ENCODE measurements around the gene CENPB. TPM values are rescaled to one million over a fixed set of nuclear protein-coding genes. Genes with fewer than 3 reads are reported as not detected.

CENPB gene
- total and polyA plus RNA-seq, 4 donors, result 4.5 to 32.4 (median 25.4) TPM

- Histone ChIP-seq H3K27me3 (ENCODE audit: control insufficient read depth in 4 of 4, insufficient read depth in 4 of 4, low read length in 3 of 4) (no peaks in the 10 kb centered on the region), H3K9ac (ENCODE audit: low read depth in 1 of 2, low read length in 2 of 2) (no peak overlapping the region), H3K4me3 (ENCODE audit: low read depth in 1 of 3, low read length in 3 of 3) (no peak overlapping the region), H3K4me1 (ENCODE audit: control insufficient read depth in 4 of 4, insufficient read depth in 4 of 4, low read length in 3 of 4) (peaks cover 0 to 2% (median 1%) of the 10 kb centered on the region in 4 donors), H3K36me3 (ENCODE audit: control insufficient read depth in 4 of 4, insufficient read depth in 3 of 4, low read depth in 1 of 4, low read length in 3 of 4) (peaks cover 3 to 48% (median 20%) of the 10 kb centered on the region in 4 donors), H3K9me3 (ENCODE audit: control insufficient read depth in 4 of 4, low read length in 3 of 4) (no peaks in the 10 kb centered on the region), H3K27ac (ENCODE audit: low read depth in 1 of 2, low read length in 2 of 2) (no peak overlapping the region)
- TF ChIP-seq RAD21 (IDR thresholded peaks at IDR 0.05) (no peak), TAF1 (conservative IDR thresholded peaks at IDR 0.05) (no peak), MAX (IDR thresholded peaks at IDR 0.05) (no peak), RXRA (IDR thresholded peaks at IDR 0.05) (no peak), ATF3 (IDR thresholded peaks at IDR 0.05) (no peak), CTCF (IDR thresholded peaks at IDR 0.05; ENCODE audit: low read depth, low read length, missing input control) (no peak)
- DNase-seq (ENCODE audit: low spot score), result no peak
- whole genome bisulfite sequencing, result 87% methylated on average over 4 of the region's 4 CpGs
Observed at GRCh38 chr20:3826420-3826819, 39.9 kb upstream of the CENPB start.

GRCh38 chr20:3825526-3825925, 39.0 kb upstream of the CENPB start:
- H3K4me3 ChIP-seq (ENCODE audit: low read depth in 1 of 3, low read length in 3 of 3), result no peak overlapping the region
- no peak overlapping the region for H3K27ac ChIP-seq (ENCODE audit: low read depth in 1 of 2, low read length in 2 of 2)
- H3K9me3 ChIP-seq (ENCODE audit: control insufficient read depth in 4 of 4, low read length in 3 of 4), result no peaks in the 10 kb centered on the region
- DNase-seq (ENCODE audit: low spot score), result no peak
- H3K27me3 ChIP-seq (ENCODE audit: control insufficient read depth in 4 of 4, insufficient read depth in 4 of 4, low read length in 3 of 4), result no peaks in the 10 kb centered on the region
- TF ChIP-seq SP1 (IDR thresholded peaks at IDR 0.05), result no peak
- TF ChIP-seq ZBTB33 (IDR thresholded peaks at IDR 0.05), result no peak
- TF ChIP-seq RXRA (IDR thresholded peaks at IDR 0.05), result no peak
- TF ChIP-seq EGR1 (IDR thresholded peaks at IDR 0.05; ENCODE audit: low read depth in 2 of 2), result no peak
- TF ChIP-seq REST (IDR thresholded peaks at IDR 0.05), result no peak
- TF ChIP-seq GABPA (IDR thresholded peaks at IDR 0.05 in 1 of 2, conservative IDR thresholded peaks at IDR 0.05 in 1 of 2), result no peak
- no peak for TF ChIP-seq MAX (IDR thresholded peaks at IDR 0.05)
- no peak for TF ChIP-seq FOXA1 (IDR thresholded peaks at IDR 0.05)
- no peak for TF ChIP-seq CTCF (IDR thresholded peaks at IDR 0.05; ENCODE audit: low read depth, low read length, missing input control)
- peaks cover 0 to 7% (median 6%) of the 10 kb centered on the region in 4 donors for H3K4me1 ChIP-seq (ENCODE audit: control insufficient read depth in 4 of 4, insufficient read depth in 4 of 4, low read length in 3 of 4)
- H3K9ac ChIP-seq (ENCODE audit: low read depth in 1 of 2, low read length in 2 of 2), result no peak overlapping the region
- WGBS, result 87% methylated on average over 7 of the region's 7 CpGs
- H3K36me3 ChIP-seq (ENCODE audit: control insufficient read depth in 4 of 4, insufficient read depth in 3 of 4, low read depth in 1 of 4, low read length in 3 of 4), result peaks cover 3 to 48% (median 20%) of the 10 kb centered on the region in 4 donors

Data from liver (tissue), 9 donors.